GM19372 (cell line): ENCODE measurements around the gene CAPN15.
A peak's percentile ranks its signal among the peaks of the same experiment; 100 is the strongest.
"Not testable (repeated sequence)": the region's sequence is repeated elsewhere in the genome, so short reads cannot be mapped to it uniquely, and the experiment has no call there.

ENCODE experiments used
- ATAC-seq: cut with Tn5 transposase; IDR thresholded peaks from one replicate; pipeline ENCODE4 v1.9.1; 2021; ENCODE audit warnings: mild to moderate bottlenecking, low read depth, moderate library complexity; ENCODE audit not compliant: unreplicated experiment

Gene CAPN15

GRCh38 chr16:588889-589657 is 61.6 kb downstream of the CAPN15 start:
- ATAC-seq: peak; percentile 66

- ATAC-seq: peak; percentile 67
Observed at GRCh38 chr16:589658-590187, 62.2 kb downstream of the CAPN15 start, which contains the start of gene RAB40C. Gene RAB40C (plus strand): TSS chr16:590066. CDS start chr16:590292, 226 bp downstream.

GRCh38 chr16:590188-590814 is 62.8 kb downstream of the CAPN15 start:
- ATAC-seq: no peak

- ATAC-seq: no peak
Observed at GRCh38 chr16:590815-591200, 63.3 kb downstream of the CAPN15 start.

GRCh38 chr16:591231-591630 is 63.7 kb downstream of the CAPN15 start:
- no peak for ATAC-seq

- ATAC-seq: no peak
Observed at GRCh38 chr16:591892-592517, 64.5 kb downstream of the CAPN15 start.

- no peak for ATAC-seq
Observed at GRCh38 chr16:592518-593306, 65.2 kb downstream of the CAPN15 start.

GRCh38 chr16:593406-593805 is 65.9 kb downstream of the CAPN15 start:
- ATAC-seq: no peak

- no peak for ATAC-seq
Observed at GRCh38 chr16:593807-594206, 66.3 kb downstream of the CAPN15 start.

- ATAC-seq: no peak
Observed at GRCh38 chr16:595094-595528, 67.6 kb downstream of the CAPN15 start.

- ATAC-seq: no peak
Observed at GRCh38 chr16:595942-596735, 68.6 kb downstream of the CAPN15 start.

- no peak for ATAC-seq
Observed at GRCh38 chr16:596736-597060, 69.2 kb downstream of the CAPN15 start.

GRCh38 chr16:597655-598054 is 70.1 kb downstream of the CAPN15 start:
- not testable (repeated sequence) for ATAC-seq

- ATAC-seq: no peak
Observed at GRCh38 chr16:598823-599739, 71.6 kb downstream of the CAPN15 start.

GRCh38 chr16:600781-601180 is 73.3 kb downstream of the CAPN15 start:
- no peak for ATAC-seq

GRCh38 chr16:603933-604332 is 76.4 kb downstream of the CAPN15 start:
- no peak for ATAC-seq
